ENCODE measurements around the gene TTC13. TPM values are rescaled to one million over a fixed set of nuclear protein-coding genes. Genes with fewer than 3 reads are reported as not detected.

Gene TTC13
- total and polyA plus RNA-seq, 2 experiments from 2014 or later: 13.0 to 14.9 TPM

- Histone ChIP-seq H3K9me3 (ENCODE audit: low read depth) (no peaks in the 10 kb centered on the region), H3K79me2 (peaks cover 23% of the 10 kb centered on the region), H3K36me3 (replicated peaks; ENCODE audit: insufficient read depth, low read depth) (no peaks in the 10 kb centered on the region), H3K4me3 (no peak overlapping the region), H3K4me1 (ENCODE audit: insufficient read depth) (peaks cover 18% of the 10 kb centered on the region), H4K20me1 (ENCODE audit: insufficient read depth, poor library complexity, severe bottlenecking) (no peaks in the 10 kb centered on the region), H2AFZ (no peak overlapping the region), H3K27me3 (no peaks in the 10 kb centered on the region), H3K4me2 (no peak overlapping the region), H3K9me2 (replicated peaks; ENCODE audit: insufficient read depth) (no peaks in the 10 kb centered on the region), H3K27ac (no peak overlapping the region)
- TF ChIP-seq EZH2phosphoT487 (IDR thresholded peaks at IDR 0.05; ENCODE audit: low read depth, severe bottlenecking, unreplicated experiment) (no peak), EZH2 (IDR thresholded peaks at IDR 0.05; ENCODE audit: borderline replicate concordance) (no peak), CTCF (IDR thresholded peaks at IDR 0.05; ENCODE audit: poor library complexity) (no peak)
- WGBS (ENCODE audit: low lambda C conversion rate, missing lambda C conversion rate): 97% methylated on average over 4 of the region's 4 CpGs
- DNase-seq (ENCODE audit: low spot score): no peak
Observed at GRCh38 chr1:230870916-230871315, 107.7 kb downstream of the TTC13 start.

- no peaks in the 10 kb centered on the region for H4K20me1 ChIP-seq (ENCODE audit: insufficient read depth, poor library complexity, severe bottlenecking)
- TF ChIP-seq EZH2phosphoT487 (IDR thresholded peaks at IDR 0.05; ENCODE audit: low read depth, severe bottlenecking, unreplicated experiment): no peak
- TF ChIP-seq EZH2 (IDR thresholded peaks at IDR 0.05; ENCODE audit: borderline replicate concordance): no peak
- TF ChIP-seq CTCF (IDR thresholded peaks at IDR 0.05; ENCODE audit: poor library complexity): no peak
- DNase-seq (ENCODE audit: low spot score): no peak
- WGBS (ENCODE audit: low lambda C conversion rate, missing lambda C conversion rate): 55% methylated on average over 4 of the region's 4 CpGs
- H3K36me3 ChIP-seq (replicated peaks; ENCODE audit: insufficient read depth, low read depth): no peaks in the 10 kb centered on the region
- peak overlapping the region; percentile 98 for H3K27ac ChIP-seq
- H3K4me3 ChIP-seq: no peak overlapping the region
- peak overlapping the region; percentile 94 for H3K4me2 ChIP-seq
- peaks cover 21% of the 10 kb centered on the region for H3K4me1 ChIP-seq (ENCODE audit: insufficient read depth)
- H3K9me2 ChIP-seq (replicated peaks; ENCODE audit: insufficient read depth): no peaks in the 10 kb centered on the region
- H2AFZ ChIP-seq: peak overlapping the region; percentile 75
- H3K9me3 ChIP-seq (ENCODE audit: low read depth): no peaks in the 10 kb centered on the region
- H3K79me2 ChIP-seq: peaks cover 37% of the 10 kb centered on the region
- H3K27me3 ChIP-seq: no peaks in the 10 kb centered on the region
Observed at GRCh38 chr1:230869500-230869899, 109.2 kb downstream of the TTC13 start.

GRCh38 chr1:230868736-230869385 is 109.8 kb downstream of the TTC13 start:
- peak overlapping the region; percentile 75 for H2AFZ ChIP-seq
- H3K9me2 ChIP-seq (replicated peaks; ENCODE audit: insufficient read depth): no peaks in the 10 kb centered on the region
- peaks cover 24% of the 10 kb centered on the region for H3K4me1 ChIP-seq (ENCODE audit: insufficient read depth)
- 6% methylated on average over 30 of the region's 40 CpGs for WGBS (ENCODE audit: low lambda C conversion rate, missing lambda C conversion rate)
- H3K79me2 ChIP-seq: peaks cover 43% of the 10 kb centered on the region
- TF ChIP-seq EZH2phosphoT487 (IDR thresholded peaks at IDR 0.05; ENCODE audit: low read depth, severe bottlenecking, unreplicated experiment) (no peak), CTCF (IDR thresholded peaks at IDR 0.05; ENCODE audit: poor library complexity) (no peak), EZH2 (IDR thresholded peaks at IDR 0.05; ENCODE audit: borderline replicate concordance) (no peak)
- H4K20me1 ChIP-seq (ENCODE audit: insufficient read depth, poor library complexity, severe bottlenecking): no peaks in the 10 kb centered on the region
- peak overlapping the region; percentile 50 for H3K4me3 ChIP-seq
- H3K9me3 ChIP-seq (ENCODE audit: low read depth): no peaks in the 10 kb centered on the region
- no peaks in the 10 kb centered on the region for H3K36me3 ChIP-seq (replicated peaks; ENCODE audit: insufficient read depth, low read depth)
- DNase-seq (ENCODE audit: low spot score): peak; percentile 77
- peak overlapping the region; percentile 94 for H3K4me2 ChIP-seq
- H3K27me3 ChIP-seq: no peaks in the 10 kb centered on the region
- peak overlapping the region; percentile 98 for H3K27ac ChIP-seq
